Keratinocyte (primary cell): ENCODE results near the gene FBXO34.

Experiments
- CTCF ChIP-seq, 3 experiments: IDR thresholded peaks in 1 of 3; conservative IDR thresholded peaks in 1 of 3; optimal IDR thresholded peaks in 1 of 3; 2 replicates in 2 of 3; 3 replicates in 1 of 3; pipeline versions ENCODE3 to v1.5.1; 2011; ENCODE audit warnings: low read length in 3 of 3, mild to moderate bottlenecking in 3 of 3, moderate library complexity in 2 of 3, control low read depth in 1 of 3, inconsistent platforms in 1 of 3; ENCODE audit not compliant: insufficient read depth in 2 of 3; ENCODE audit errors: extremely low read depth in 1 of 3
- EZH2 ChIP-seq: IDR thresholded peaks from one replicate; pipeline ENCODE4 v1.6.1; 2012; ENCODE audit warnings: inconsistent platforms, mild to moderate bottlenecking, low read length, moderate library complexity

GRCh38 chr14:55352201-55352600, 81.0 kb downstream of the FBXO34 start:
- TF ChIP-seq CTCF (optimal IDR thresholded peaks at IDR 0.05 in 1 of 3, IDR thresholded peaks at IDR 0.05 in 1 of 3, conservative IDR thresholded peaks at IDR 0.05 in 1 of 3; ENCODE audit: extremely low read depth in 1 of 3, insufficient read depth in 2 of 3, low read length in 3 of 3) (no peak), EZH2 (no peak)
